GM18907 (cell line): ENCODE measurements around the gene NOB1.

Source experiments
- ATAC-seq: cut with Tn5 transposase; IDR thresholded peaks from one replicate; pipeline ENCODE4 v1.9.1; 2021; ENCODE audit warnings: mild to moderate bottlenecking, moderate library complexity; ENCODE audit not compliant: unreplicated experiment

NOB1 gene

GRCh38 chr16:69724414-69724873, 30.3 kb downstream of the NOB1 start:
- ATAC-seq, result no peak

- ATAC-seq, result no peak
Measured at GRCh38 chr16:69721441-69721957, 33.2 kb downstream of the NOB1 start.

GRCh38 chr16:69720822-69721430, 33.8 kb downstream of the NOB1 start:
- no peak for ATAC-seq

GRCh38 chr16:69718111-69718764, 36.5 kb downstream of the NOB1 start:
- ATAC-seq, result no peak

GRCh38 chr16:69717066-69717465, 37.7 kb downstream of the NOB1 start:
- no peak for ATAC-seq

- ATAC-seq, result no peak
Measured at GRCh38 chr16:69712914-69713581, 41.7 kb downstream of the NOB1 start.

GRCh38 chr16:69712277-69712676, 42.4 kb downstream of the NOB1 start:
- ATAC-seq, result no peak

GRCh38 chr16:69711115-69711740, 43.5 kb downstream of the NOB1 start:
- ATAC-seq, result no peak

- ATAC-seq, result no peak
Measured at GRCh38 chr16:69709456-69710084, 45.2 kb downstream of the NOB1 start.

GRCh38 chr16:69707920-69708683, 46.6 kb downstream of the NOB1 start:
- ATAC-seq, result no peak

GRCh38 chr16:69706975-69707340, 47.8 kb downstream of the NOB1 start:
- no peak for ATAC-seq

GRCh38 chr16:69706256-69706974, 48.3 kb downstream of the NOB1 start:
- ATAC-seq, result no peak

GRCh38 chr16:69703638-69704037, 51.1 kb downstream of the NOB1 start:
- ATAC-seq, result no peak

GRCh38 chr16:69701866-69702265, 52.9 kb downstream of the NOB1 start:
- no peak for ATAC-seq

GRCh38 chr16:69701452-69701851, 53.3 kb downstream of the NOB1 start:
- ATAC-seq, result no peak

GRCh38 chr16:69699915-69700314, 54.8 kb downstream of the NOB1 start:
- no peak for ATAC-seq

GRCh38 chr16:69698404-69698803, 56.3 kb downstream of the NOB1 start:
- ATAC-seq, result no peak

- no peak for ATAC-seq
Measured at GRCh38 chr16:69693916-69694315, 60.8 kb downstream of the NOB1 start.

- ATAC-seq, result no peak
Measured at GRCh38 chr16:69691980-69692911, 62.5 kb downstream of the NOB1 start.
